K562 (cell line): ENCODE data around the gene SIDT2. TPM values are rescaled to one million over a fixed set of nuclear protein-coding genes. Genes with fewer than 3 reads are reported as not detected.

Experiments
- CBX3 ChIP-seq, 2 experiments: IDR thresholded peaks; 1 replicate in 1 of 2; 2 replicates in 1 of 2; pipeline ENCODE4 v1.6.1; 2012; ENCODE audit warnings: inconsistent platforms in 2 of 2, low read length in 2 of 2, borderline replicate concordance in 1 of 2, control low read depth in 1 of 2
- CREB3L1 ChIP-seq: fragments of 450-650 bp; IDR thresholded peaks from 2 replicates; pipeline ENCODE4 v1.6.1; 2014; ENCODE audit warnings: low read depth, mild to moderate bottlenecking, moderate library complexity, borderline replicate concordance
- GATAD2A ChIP-seq: fragments of 450-650 bp; IDR thresholded peaks from 2 replicates; pipeline ENCODE4 v1.6.1; 2017
- HDAC2 ChIP-seq: fragments of 450-650 bp; IDR thresholded peaks from 2 replicates; pipeline ENCODE4 v1.6.1; 2016; ENCODE audit warnings: mild to moderate bottlenecking
- HMGXB4 ChIP-seq: sonication (generic); formaldehyde crosslinking; IDR thresholded peaks from 2 replicates; pipeline ENCODE4 v1.8.1; 2023; ENCODE audit warnings: mild to moderate bottlenecking, missing genetic modification reagents
- KAT7 ChIP-seq: sonication (generic); formaldehyde crosslinking; IDR thresholded peaks from 2 replicates; pipeline ENCODE4 v1.8.0; 2022; ENCODE audit warnings: missing genetic modification reagents, mild to moderate bottlenecking, borderline replicate concordance
- KLF13 ChIP-seq: fragments of 450-650 bp; IDR thresholded peaks from 2 replicates; pipeline ENCODE4 v1.6.1; 2016; ENCODE audit warnings: missing genetic modification characterization, low read depth, mild to moderate bottlenecking, missing compliant biosample characterization, moderate library complexity, borderline replicate concordance
- PBX2 ChIP-seq, 2 experiments: IDR thresholded peaks in 1 of 2; conservative IDR thresholded peaks in 1 of 2; 2 replicates each; pipeline ENCODE4 v1.6.1; 2016; ENCODE audit warnings: low read depth in 2 of 2, mild to moderate bottlenecking in 1 of 2, missing compliant biosample characterization in 1 of 2, missing genetic modification characterization in 1 of 2, moderate library complexity in 1 of 2
- PML ChIP-seq: IDR thresholded peaks from 2 replicates; pipeline ENCODE4 v1.6.1; 2012; ENCODE audit warnings: low read length, inconsistent platforms
- RB1 ChIP-seq: fragments of 450-650 bp; IDR thresholded peaks from 2 replicates; pipeline ENCODE4 v1.6.1; 2017; ENCODE audit warnings: low read depth, mild to moderate bottlenecking
- RNF2 ChIP-seq: sonication (generic); IDR thresholded peaks from 2 replicates; pipeline ENCODE4 v1.6.1; 2016
- SMAD4 ChIP-seq: fragments of 250-450 bp; sonication (Bioruptor Pico); conservative IDR thresholded peaks from 2 replicates; pipeline ENCODE4 v1.8.0; 2021; ENCODE audit warnings: inconsistent platforms, mild to moderate bottlenecking, moderate library complexity
- SOX6 ChIP-seq: fragments of 450-650 bp; IDR thresholded peaks from 2 replicates; pipeline ENCODE4 v1.6.1; 2014; ENCODE audit warnings: mild to moderate bottlenecking
- ZBTB17 ChIP-seq: fragments of 450-650 bp; formaldehyde crosslinking; IDR thresholded peaks from 2 replicates; pipeline ENCODE4 v1.4.0; 2020; ENCODE audit warnings: mild to moderate bottlenecking
- ZBTB2 ChIP-seq: fragments of 450-650 bp; IDR thresholded peaks from 2 replicates; pipeline ENCODE4 v1.6.1; 2016; ENCODE audit warnings: antibody characterized with exemption
- ZEB2 ChIP-seq: fragments of 450-650 bp; IDR thresholded peaks from 2 replicates; pipeline ENCODE4 v1.6.1; 2016
- ZNF12 ChIP-seq: sonication (generic); formaldehyde crosslinking; IDR thresholded peaks from 2 replicates; pipeline ENCODE4 v1.4.0; 2020; ENCODE audit warnings: mild to moderate bottlenecking, missing genetic modification reagents
- ZNF217 ChIP-seq: sonication (generic); formaldehyde crosslinking; IDR thresholded peaks from 2 replicates; pipeline ENCODE4 v1.8.0; 2022; ENCODE audit warnings: mild to moderate bottlenecking, missing genetic modification reagents
- ZNF253 ChIP-seq: fragments of 250-450 bp; sonication (Bioruptor Pico); conservative IDR thresholded peaks from 2 replicates; pipeline ENCODE4 v1.6.1; 2021; ENCODE audit warnings: mild to moderate bottlenecking
- ZNF507 ChIP-seq: conservative IDR thresholded peaks from 2 replicates; pipeline ENCODE4 v1.6.1; 2017; ENCODE audit warnings: missing genetic modification characterization, missing compliant biosample characterization
- ZNF696 ChIP-seq: fragments of 250-450 bp; sonication (Bioruptor Pico); conservative IDR thresholded peaks from 2 replicates; pipeline ENCODE4 v1.4.0; 2020; ENCODE audit warnings: mild to moderate bottlenecking, moderate library complexity
- ZNF707 ChIP-seq: fragments of 250-450 bp; sonication (Bioruptor Pico); conservative IDR thresholded peaks from 2 replicates; pipeline ENCODE4 v1.8.0; 2022; ENCODE audit warnings: inconsistent platforms, mild to moderate bottlenecking, moderate library complexity
- polyA plus RNA-seq, 8 experiments: library from polyadenylated mRNA; depleted of rRNA in 4 of 8; stranded (reverse) in 5 of 8; unstranded in 3 of 8; fragments of >200 nt; fragmentation: Nextera tagmentation in 2 of 8; fragmentation: Illumina TruSeq in 1 of 8; extraction: Ambion mirVana in 2 of 8; extraction: Trizol in 1 of 8; gene quantifications; 2 replicates each; pipeline versions ENCODE4 v1.2.1 to v1.2.3, GENCODE V29; 2011 to 2014; ENCODE audit warnings: inconsistent platforms in 1 of 8, missing spikeins in 1 of 8
- total RNA-seq, 7 experiments: library from RNA; depleted of rRNA in 6 of 7; stranded (reverse); fragments of >200 nt in 6 of 7; fragmentation: Illumina TruSeq in 2 of 7; extraction: Trizol in 2 of 7; gene quantifications; 2 replicates each; pipeline versions ENCODE4 v1.2.1 to v1.2.3, GENCODE V29; 2011 to 2021; ENCODE audit warnings: low replicate concordance in 1 of 7

The SIDT2 gene
- total and polyA plus RNA-seq, 9 of the 15 experiments (the other 6 are each of a cell fraction or from before 2014, with no cell fraction given): 2.4 to 20.2 (median 6.5) TPM

GRCh38 chr11:117143871-117144476, 34.6 kb upstream of the SIDT2 start, which contains the start of gene PAFAH1B2 (continued):
- TF ChIP-seq HDAC2: peak; percentile 87; the same call in 1 of the 2 replicates
- peak; percentile 94 for TF ChIP-seq CREB3L1
- peak; percentile 84; the same call in 1 of the 2 replicates for TF ChIP-seq ZBTB2
- no peak for TF ChIP-seq ZNF707 (CRISPR knock-in tag)
- TF ChIP-seq ZNF696 (CRISPR knock-in tag): no peak
- no peak for TF ChIP-seq ZNF217
- peak in 1 of 2 experiments; percentile 43; a peak in 1 of 3 replicates for TF ChIP-seq CBX3 (IDR thresholded peaks at IDR 0.05; ENCODE audit: borderline replicate concordance in 1 of 2, low read length in 2 of 2)
- peak; percentile 49; the same call in 1 of the 2 replicates for TF ChIP-seq SOX6
- peak; percentile 55; the same call in 1 of the 2 replicates for TF ChIP-seq PML
- TF ChIP-seq KAT7 (CRISPR knock-in tag): peak; percentile 80; the same call in 1 of the 2 replicates
- no peak for TF ChIP-seq ZNF507 (tag)
- 0 out of 2 replicates have a peak, but pooled peaks have one; percentile 19 for TF ChIP-seq ZBTB17 (CRISPR knock-in tag)
- TF ChIP-seq ZNF253 (CRISPR knock-in tag): no peak
- TF ChIP-seq PBX2 (CRISPR knock-in tag; IDR thresholded peaks at IDR 0.05; ENCODE audit: low read depth): peak; percentile 93
- TF ChIP-seq PBX2 (tag; conservative IDR thresholded peaks at IDR 0.05; ENCODE audit: low read depth): peak; percentile 94
- TF ChIP-seq GATAD2A: peak; percentile 78; the same call in 1 of the 2 replicates
- 0 out of 2 replicates have a peak, but pooled peaks have one; percentile 27 for TF ChIP-seq SMAD4
- TF ChIP-seq RNF2: peak; percentile 60
- TF ChIP-seq HMGXB4: no peak; the same call in 1 of the 2 replicates
- TF ChIP-seq ZEB2: peak; percentile 58; the same call in 1 of the 2 replicates
- peak; percentile 23; the same call in 1 of the 2 replicates for TF ChIP-seq RB1
- peak; percentile 33; the same call in 1 of the 2 replicates for TF ChIP-seq ZNF12 (CRISPR knock-in tag)
- no peak; the same call in 1 of the 2 replicates for TF ChIP-seq KLF13
